Hippocampal formation (tissue), 2 donors: Measurements from ENCODE around the gene FAM78A.

Source experiments
- DNase-seq, 2 donors: peaks; one replicate each; lab custom pipeline; 2025; lab: John Stamatoyannopoulos, UW

Gene FAM78A

GRCh38 chr9:131276094-131276888, at the start of gene FAM78A:
Gene FAM78A (minus strand): TSS chr9:131276510. CDS start chr9:131276179, 331 bp downstream.
- no peak for DNase-seq

- no peak for DNase-seq
Observed at GRCh38 chr9:131324736-131325679, 48.7 kb upstream of the FAM78A start.

- DNase-seq, result no peak
Observed at GRCh38 chr9:131323629-131324028, 47.3 kb upstream of the FAM78A start.

- DNase-seq, result no peak
Observed at GRCh38 chr9:131320031-131320685, 43.8 kb upstream of the FAM78A start.

GRCh38 chr9:131319486-131319885, 43.2 kb upstream of the FAM78A start:
- DNase-seq, result no peak

- no peak for DNase-seq
Observed at GRCh38 chr9:131318231-131319085, 42.1 kb upstream of the FAM78A start.

- no peak for DNase-seq
Observed at GRCh38 chr9:131312822-131313770, 36.8 kb upstream of the FAM78A start.

GRCh38 chr9:131312246-131312645, 35.9 kb upstream of the FAM78A start:
- DNase-seq, result no peak

- no peak for DNase-seq
Observed at GRCh38 chr9:131310833-131311554, 34.7 kb upstream of the FAM78A start.

- DNase-seq, result no peak
Observed at GRCh38 chr9:131309530-131310276, 33.4 kb upstream of the FAM78A start.

- DNase-seq, result no peak
Observed at GRCh38 chr9:131308906-131309529, 32.7 kb upstream of the FAM78A start.

- DNase-seq, result no peak
Observed at GRCh38 chr9:131308452-131308851, 32.1 kb upstream of the FAM78A start.

- no peak for DNase-seq
Observed at GRCh38 chr9:131307974-131308373, 31.7 kb upstream of the FAM78A start.

GRCh38 chr9:131306397-131307004, 30.2 kb upstream of the FAM78A start:
- no peak for DNase-seq

GRCh38 chr9:131304676-131305355, 28.5 kb upstream of the FAM78A start:
- no peak for DNase-seq

- DNase-seq, result no peak
Observed at GRCh38 chr9:131303381-131304321, 27.3 kb upstream of the FAM78A start.
